GM12891 (cell line): Measurements from ENCODE around the gene PGAP1.

ENCODE experiments used
- POLR2A ChIP-seq: IDR thresholded peaks from 2 replicates; pipeline ENCODE4 v1.6.1; 2011; ENCODE audit warnings: low read depth, low read length, control low read depth
- POLR2AphosphoS5 ChIP-seq: IDR thresholded peaks from 2 replicates; pipeline ENCODE4 v1.6.1; 2011; ENCODE audit warnings: low read depth, low read length, control low read depth
- POU2F2 ChIP-seq: IDR thresholded peaks from 2 replicates; pipeline ENCODE4 v1.6.1; 2011; ENCODE audit warnings: low read depth, mild to moderate bottlenecking, control low read depth, low read length, moderate library complexity
- SPI1 ChIP-seq: IDR thresholded peaks from 2 replicates; pipeline ENCODE4 v1.6.1; 2011; ENCODE audit warnings: low read depth, low read length, control low read depth
- TAF1 ChIP-seq: IDR thresholded peaks from 2 replicates; pipeline ENCODE4 v1.6.1; 2011; ENCODE audit warnings: low read depth, low read length, control low read depth

DNA sequence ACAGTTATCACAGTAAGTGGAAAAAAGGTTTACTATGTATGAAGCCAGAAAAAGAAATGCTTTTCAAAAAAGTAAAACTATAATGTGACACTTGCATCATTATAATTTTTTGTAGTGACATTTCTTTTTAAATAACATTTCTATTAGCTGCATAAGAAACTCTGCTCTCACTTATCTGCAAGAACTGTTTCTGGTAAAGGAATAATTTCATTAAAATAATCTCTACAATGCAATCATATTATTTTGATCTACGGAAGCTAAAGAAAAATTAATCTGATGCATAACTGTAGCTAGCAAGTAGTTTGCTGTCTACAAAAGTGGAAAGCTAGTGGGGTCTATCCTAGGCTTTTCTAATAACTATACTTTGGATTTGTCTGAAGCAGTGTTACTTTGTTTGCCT is 50.1 kb downstream of the PGAP1 start:
- no peak for TF ChIP-seq POLR2A
- no peak for TF ChIP-seq POLR2AphosphoS5
- no peak for TF ChIP-seq SPI1
- no peak for TF ChIP-seq POU2F2
- no peak for TF ChIP-seq TAF1
